ENCODE measurements around the gene SNRPA. TPM values are rescaled to one million over a fixed set of nuclear protein-coding genes. Genes with fewer than 3 reads are reported as not detected.
A peak's percentile ranks its signal among the peaks of the same experiment; 100 is the strongest.

Gene SNRPA
- total and polyA plus RNA-seq, 2 of the 8 experiments (the other 6 are each of a cell fraction or from before 2014, with no cell fraction given): 201 to 202 TPM

- TF ChIP-seq RNF2 (IDR thresholded peaks at IDR 0.05; ENCODE audit: borderline replicate concordance, low read depth, low read length, missing control alignments, poor library complexity, severe bottlenecking) (no peak), JUN (IDR thresholded peaks at IDR 0.05; ENCODE audit: low read depth, low read length) (no peak), HDAC6 (IDR thresholded peaks at IDR 0.05; ENCODE audit: low read depth, low read length) (no peak), SAP30 (IDR thresholded peaks at IDR 0.05; ENCODE audit: insufficient read depth, insufficient replicate concordance, low read length) (peak; percentile 89), CTBP2 (IDR thresholded peaks at IDR 0.05; ENCODE audit: borderline replicate concordance, insufficient read depth, insufficient read length, low read length) (no peak), RBBP5 (IDR thresholded peaks at IDR 0.05; ENCODE audit: borderline replicate concordance, low read depth, low read length) (no peak), GTF2F1 (IDR thresholded peaks at IDR 0.05; ENCODE audit: borderline replicate concordance, low read depth, low read length) (no peak), MAFK (IDR thresholded peaks at IDR 0.05; ENCODE audit: low read depth, low read length) (no peak), TAF1 (IDR thresholded peaks at IDR 0.05; ENCODE audit: low read depth, low read length) (peak; percentile 61), SP4 (IDR thresholded peaks at IDR 0.05; ENCODE audit: low read length) (no peak), RXRA (IDR thresholded peaks at IDR 0.05; ENCODE audit: insufficient read depth, low read depth, low read length) (no peak), RAD21 (IDR thresholded peaks at IDR 0.05 in 1 of 2, conservative IDR thresholded peaks at IDR 0.05 in 1 of 2; ENCODE audit: low read depth in 2 of 2, low read length in 2 of 2) (no peak), POU5F1 (IDR thresholded peaks at IDR 0.05; ENCODE audit: low read depth, low read length) (no peak), PHF8 (conservative IDR thresholded peaks at IDR 0.05; ENCODE audit: low read depth, low read length) (peak; percentile 74; the same call in 1 of the 2 replicates), CHD2 (IDR thresholded peaks at IDR 0.05; ENCODE audit: low read length) (peak; percentile 66), JUND (IDR thresholded peaks at IDR 0.05; ENCODE audit: low read length) (no peak; the same call in 1 of the 2 replicates), BRCA1 (IDR thresholded peaks at IDR 0.05; ENCODE audit: low read depth, low read length) (peak; percentile 47; the same call in 1 of the 2 replicates), HDAC2 (IDR thresholded peaks at IDR 0.05; ENCODE audit: borderline replicate concordance in 1 of 2, low read depth in 2 of 2, low read length in 2 of 2) (no peak; a peak in 1 of 4 replicates), RFX5 (IDR thresholded peaks at IDR 0.05; ENCODE audit: borderline replicate concordance, low read depth, low read length) (no peak), KDM4A (IDR thresholded peaks at IDR 0.05; ENCODE audit: low read depth, low read length, severe bottlenecking) (no peak)
- TF ChIP-seq, protein P1, sequence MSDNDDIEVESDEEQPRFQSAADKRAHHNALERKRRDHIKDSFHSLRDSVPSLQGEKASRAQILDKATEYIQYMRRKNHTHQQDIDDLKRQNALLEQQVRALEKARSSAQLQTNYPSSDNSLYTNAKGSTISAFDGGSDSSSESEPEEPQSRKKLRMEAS (IDR thresholded peaks at IDR 0.05): 0 out of 2 replicates have a peak, but pooled peaks have one; percentile 5
Observed at GRCh38 chr19:40716482-40717324, 34.3 kb upstream of the SNRPA start, which contains the start of the genes COQ8B and ITPKC (continued).

All from H1 (cell line).